Stimulated activated CD4-positive, alpha-beta T cell treated with anti-CD3 and anti-CD28 coated beads, TNF-alpha, amount 100 ng/mL, for 4 hours (primary cell): ENCODE data around the gene MRAS.
"Not testable (repeated sequence)": the region's sequence is repeated elsewhere in the genome, so short reads cannot be mapped to it uniquely, and the experiment has no call there.

Source experiments
- DNase-seq, 3 experiments: peaks; one replicate each; pipeline ENCODE4 v3.0.0-alpha.2; 2020; ENCODE audit warnings: low read depth in 3 of 3

Gene MRAS

DNA sequence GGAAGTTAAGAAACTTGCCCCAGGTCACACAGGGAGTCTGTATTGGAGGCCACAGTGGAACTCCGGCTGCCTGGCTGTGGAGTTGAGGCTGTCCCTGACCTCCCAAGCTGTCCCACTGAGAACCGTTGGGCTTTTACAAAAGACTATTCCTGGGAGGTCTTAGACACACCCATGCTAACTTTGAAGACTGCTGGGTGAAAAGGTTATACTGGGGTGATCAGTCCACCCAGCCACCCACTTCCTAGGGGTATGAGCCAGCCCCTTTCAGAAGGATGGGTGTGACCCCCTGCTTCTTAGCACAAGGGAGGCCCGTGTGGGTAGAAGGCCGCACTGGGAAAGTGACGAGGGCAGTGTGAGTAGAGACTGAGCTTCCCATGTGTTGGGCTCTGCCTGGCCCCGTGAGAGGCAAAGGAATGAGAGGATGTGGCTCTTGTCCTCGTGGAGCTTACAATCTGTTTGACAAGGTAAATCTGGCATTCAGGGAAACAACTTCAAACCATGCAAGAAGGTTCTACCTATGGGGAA, 19.0 kb downstream of the MRAS start:
- no peak for DNase-seq

DNA sequence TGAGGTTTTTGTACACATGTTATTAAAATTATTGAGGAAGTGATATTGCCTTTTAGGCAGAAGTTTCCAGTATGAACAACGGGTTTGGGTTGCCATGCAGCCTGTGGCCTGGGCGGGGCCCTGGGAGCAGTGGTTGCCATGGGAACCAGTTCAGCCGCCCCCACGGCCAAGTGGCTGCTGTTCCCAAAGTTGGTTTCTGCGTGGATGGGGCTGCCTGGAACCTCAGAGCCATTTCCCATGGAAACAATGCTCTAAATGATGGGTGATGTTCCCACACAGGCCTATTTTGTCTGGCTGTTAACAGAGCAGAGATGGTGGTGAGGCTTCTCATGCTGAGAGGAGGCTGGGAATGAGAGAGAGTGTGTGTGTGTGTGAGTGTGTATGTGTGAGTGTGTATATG, 19.5 kb downstream of the MRAS start:
- no peak for DNase-seq

DNA sequence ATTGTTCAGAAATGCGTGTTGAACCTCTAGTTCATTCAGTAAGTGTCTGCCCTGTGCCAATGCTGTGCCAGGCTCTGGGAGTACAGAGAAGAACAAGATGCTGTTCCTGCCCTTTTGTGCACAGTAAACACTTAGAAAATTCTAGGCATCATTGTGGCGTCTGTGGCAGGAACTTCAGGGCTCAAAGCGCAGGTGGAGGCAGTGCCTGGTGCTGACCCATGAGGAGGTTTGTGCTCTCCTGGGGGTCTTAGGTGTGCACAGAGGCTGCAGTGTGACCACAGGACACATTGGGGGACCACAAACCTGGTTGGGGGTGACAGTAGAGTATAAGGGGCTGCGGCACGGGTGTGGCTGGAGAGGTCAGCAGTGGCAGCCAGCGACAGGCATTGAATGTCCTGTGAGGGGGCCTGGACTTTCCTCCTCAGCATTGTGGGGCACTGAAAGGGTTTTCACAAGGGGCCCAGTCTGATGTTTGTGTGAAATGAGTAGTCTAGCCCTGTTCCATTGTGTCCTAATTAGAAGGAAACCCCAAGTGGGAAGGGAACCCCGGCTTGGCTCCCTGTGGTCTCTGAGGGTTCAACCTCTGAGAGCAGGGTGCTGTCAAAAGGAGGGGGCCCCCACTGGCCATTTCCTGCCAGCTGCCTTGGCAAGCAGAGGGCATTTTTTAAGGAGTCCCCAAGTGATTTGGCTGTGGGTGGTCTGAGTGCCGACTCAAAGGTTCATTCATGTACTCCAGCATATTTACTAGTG, 20.9 kb downstream of the MRAS start:
- DNase-seq = no peak

DNA sequence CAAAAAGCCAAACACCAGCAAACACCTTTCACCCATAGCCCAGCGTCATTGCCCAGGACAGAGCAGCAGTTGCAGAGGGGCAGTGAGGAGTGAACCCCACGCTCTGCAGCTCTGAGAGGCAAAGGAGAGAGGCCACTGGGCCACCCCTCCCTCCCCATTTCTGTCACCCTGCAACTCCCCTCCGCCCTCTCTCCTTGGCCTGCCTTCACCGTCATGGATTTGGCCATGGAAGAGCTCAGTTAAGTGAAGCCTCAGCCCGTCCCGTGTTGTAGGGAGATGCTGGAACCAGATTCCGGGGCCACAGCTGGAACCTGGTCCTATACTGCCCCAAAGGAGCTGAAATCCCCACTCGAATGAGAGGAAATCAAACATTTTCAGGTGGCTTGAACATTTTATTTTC, 21.9 kb downstream of the MRAS start:
- DNase-seq = no peak

DNA sequence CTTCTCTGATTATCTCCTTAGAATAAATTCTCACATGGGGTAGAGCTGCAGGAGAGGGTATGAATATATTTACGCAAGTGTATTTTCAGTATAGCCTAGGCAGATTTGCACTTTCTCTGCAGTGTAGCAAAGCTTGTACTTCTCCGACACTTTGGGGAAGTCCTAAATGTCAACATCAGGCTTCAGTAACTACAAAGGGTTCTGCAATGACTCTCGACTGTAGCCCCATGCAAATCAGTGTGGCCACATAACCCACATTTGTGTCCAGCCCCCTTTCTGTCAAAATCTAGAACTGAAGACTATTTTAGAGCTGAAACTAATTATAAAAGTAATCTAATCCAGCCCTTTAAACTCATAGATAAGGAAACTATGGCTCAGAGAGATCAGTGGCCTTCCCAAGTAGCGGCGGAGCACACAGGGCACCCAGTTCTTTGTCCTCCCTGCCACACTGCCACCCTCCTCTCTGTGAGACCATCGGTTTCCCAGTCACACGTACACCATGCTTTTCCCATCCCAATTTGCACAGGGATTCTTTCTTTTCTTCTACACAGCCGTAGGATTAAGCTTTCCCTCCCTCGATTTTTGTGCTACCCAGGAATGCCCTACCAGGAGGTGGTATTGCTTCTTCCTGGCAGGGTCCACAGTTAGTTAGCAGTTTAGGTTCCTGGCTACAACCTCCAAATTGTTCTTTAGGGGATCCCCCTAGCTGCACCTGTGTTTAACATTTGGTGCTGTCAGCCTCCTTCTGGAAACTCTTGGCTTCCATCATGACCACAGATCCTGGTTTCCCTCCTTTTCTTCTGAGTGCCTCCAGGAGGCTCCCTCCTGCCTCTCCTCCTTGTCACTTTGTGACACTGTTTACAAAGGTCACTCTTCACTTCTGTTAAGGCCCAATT, 22.9 kb downstream of the MRAS start:
- DNase-seq = no peak

DNA sequence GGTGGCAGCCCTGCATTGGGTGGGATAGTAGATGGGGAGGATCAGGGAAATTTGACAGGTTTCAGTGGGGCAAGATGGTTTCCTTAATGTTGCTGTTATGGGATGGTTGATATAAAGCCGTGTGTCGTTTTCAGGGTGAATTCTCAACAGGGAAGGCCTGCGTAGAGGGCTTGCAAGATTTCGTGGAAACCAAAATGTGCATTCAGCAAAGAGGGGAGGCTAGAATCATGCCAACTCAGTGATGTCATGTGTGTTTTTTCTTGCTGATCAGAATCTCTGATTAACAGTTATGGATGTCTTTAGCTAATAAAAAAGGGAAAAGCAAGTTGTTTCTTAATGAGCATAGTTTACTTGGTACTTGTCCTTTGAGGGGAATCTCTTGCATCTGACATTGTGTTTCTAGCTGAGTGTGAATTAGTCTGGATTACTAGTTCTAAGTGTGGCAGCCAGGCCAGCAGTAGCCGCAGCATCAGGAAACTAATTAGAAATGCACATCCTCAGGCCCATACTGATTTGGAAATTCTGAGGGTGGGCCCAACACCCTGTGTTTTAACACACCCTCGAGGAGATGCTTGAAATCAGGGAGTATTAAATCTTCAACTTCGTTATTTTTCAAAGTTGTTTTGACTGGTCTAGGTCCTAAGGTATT, 24.8 kb downstream of the MRAS start:
- DNase-seq = no peak

DNA sequence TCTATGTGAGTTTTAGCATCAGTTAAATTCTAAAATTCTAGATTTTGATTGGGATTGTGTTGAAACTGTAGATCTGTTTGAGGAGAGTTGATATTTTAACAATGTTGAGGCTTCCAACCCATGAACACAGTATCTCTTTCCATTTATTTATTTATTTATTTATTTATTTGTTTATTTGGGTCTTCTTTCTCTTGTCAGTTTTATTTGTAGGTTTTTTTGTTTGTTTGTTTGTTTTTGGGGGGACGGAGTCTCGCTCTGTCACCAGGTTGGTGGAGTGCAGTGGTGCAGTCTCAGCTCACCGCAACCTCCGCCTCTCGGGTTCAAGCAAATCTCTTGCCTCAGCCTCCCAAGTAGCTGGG, 25.3 kb downstream of the MRAS start:
- DNase-seq = no peak

DNA sequence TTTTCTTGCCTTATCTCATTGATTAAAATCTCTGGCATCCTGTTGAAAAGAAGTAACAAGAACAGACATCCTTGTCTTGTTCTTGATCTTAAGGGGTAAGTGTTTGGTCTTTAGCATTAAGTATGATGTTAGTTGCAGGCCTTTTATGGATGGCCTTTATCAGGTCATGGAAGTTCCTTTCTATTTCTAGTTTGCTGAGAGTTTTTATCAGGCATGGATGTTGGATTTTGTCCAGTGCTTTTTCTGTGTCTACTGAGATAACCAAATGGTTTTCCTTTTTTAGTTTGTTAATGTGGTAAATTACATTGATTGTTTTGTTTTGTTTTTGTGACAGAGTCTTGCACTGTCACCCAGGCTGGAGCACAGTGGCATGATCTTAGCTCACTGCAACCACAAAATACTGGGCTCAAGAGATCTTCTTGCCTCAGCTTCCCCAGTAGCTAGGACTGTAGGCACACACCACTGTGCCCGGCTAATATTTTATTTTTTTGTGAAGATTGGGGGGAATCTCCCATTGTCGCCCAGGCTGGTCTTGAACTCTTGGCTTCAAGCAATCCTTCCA, 26.3 kb downstream of the MRAS start:
- DNase-seq = no peak

DNA sequence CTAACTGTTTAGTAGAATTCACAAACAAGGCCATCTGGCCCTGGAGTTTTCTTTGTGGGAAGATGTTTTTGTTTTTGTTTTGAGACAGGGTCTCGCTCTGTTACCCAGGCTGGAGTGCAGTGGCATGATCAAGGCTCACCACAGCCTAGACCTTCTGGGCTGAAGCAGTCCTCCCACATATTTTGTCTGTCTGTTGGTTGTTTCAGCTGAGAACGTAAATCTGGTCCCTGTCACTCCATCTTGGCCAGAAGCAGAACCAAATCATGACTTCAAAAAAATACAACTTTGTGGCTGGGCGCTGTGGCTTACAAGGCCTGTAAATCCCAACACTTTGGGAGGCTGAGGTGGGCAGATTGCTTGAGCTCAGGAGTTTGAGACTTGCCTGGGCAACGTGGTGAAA, 27.1 kb downstream of the MRAS start:
- DNase-seq = no peak

DNA sequence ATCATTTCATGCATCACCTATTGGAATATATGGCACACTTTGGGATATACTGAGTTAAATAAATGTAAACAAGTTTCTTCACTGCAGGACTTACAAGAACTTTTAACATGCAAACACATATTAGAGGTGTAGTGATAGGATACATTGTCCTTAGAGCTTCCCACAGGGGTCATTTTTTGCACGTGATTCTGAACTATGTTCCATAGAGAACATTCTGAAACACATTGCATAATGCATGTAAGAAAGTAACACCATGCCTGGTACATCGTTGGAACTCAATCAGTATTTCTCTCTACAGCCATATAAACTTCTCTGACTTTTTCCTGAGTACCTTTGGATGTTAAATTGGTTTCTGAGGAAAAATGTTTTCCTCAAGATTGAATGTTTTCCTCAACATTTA, 28.3 kb downstream of the MRAS start:
- DNase-seq = no peak

DNA sequence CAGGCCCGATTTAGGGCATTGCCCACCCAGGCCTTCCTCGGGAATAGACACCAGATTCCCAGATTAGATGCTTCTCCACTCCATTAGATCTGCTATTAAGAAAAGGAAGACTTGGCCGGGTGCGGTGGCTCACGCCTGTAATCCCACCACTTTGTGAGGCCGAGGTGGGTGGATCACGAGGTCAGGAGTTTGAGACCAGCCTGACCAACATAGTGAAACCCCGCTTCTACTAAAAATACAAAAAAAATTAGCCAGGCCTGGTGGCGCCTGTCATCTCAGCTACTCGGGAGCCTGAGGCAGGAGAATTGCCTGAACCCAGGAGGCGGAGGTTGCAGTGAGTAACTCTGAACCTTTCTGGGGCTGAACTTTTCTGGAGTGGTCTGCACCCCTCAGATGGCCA, 28.8 kb downstream of the MRAS start:
- not testable (repeated sequence) for DNase-seq

DNA sequence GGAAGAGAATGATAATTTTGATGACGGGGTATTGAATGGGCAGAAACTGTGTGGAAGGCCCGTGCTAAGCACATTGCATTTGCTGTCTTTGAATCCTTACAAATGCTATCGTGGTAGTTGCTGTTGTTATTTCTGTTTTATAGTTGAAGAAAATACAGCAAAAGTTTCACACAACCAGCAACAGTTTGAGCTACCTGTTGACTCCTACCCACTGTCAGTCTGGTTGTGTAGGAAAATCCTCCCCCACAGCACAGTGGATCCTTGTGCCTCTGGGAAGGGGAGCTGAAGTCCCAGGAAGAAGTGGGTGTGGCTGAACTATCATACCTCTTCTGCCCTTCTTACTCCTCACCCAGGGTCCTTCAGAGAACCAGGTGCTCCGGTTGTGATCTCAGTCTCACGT, 29.4 kb downstream of the MRAS start:
- DNase-seq = no peak

DNA sequence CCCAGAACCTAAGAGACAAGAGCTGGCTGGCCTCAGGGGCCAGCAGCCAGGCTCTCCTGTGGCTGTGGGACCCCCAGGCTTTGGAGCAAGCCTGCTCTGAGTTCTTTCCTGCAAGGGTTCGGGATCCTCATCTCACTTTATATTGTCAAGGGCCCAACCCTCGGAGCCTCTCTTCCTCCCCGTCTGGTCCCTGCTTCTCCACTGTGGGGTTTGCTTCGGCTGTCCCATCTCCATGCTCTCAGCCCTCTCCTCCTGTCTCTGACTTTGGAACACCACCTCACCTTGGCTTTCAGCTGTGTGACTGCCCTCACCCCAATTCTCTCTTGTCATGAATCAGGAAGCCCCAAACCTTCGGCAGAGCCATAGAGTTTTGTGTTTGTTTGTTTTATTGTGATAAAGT, 30.0 kb downstream of the MRAS start:
- DNase-seq = no peak

DNA sequence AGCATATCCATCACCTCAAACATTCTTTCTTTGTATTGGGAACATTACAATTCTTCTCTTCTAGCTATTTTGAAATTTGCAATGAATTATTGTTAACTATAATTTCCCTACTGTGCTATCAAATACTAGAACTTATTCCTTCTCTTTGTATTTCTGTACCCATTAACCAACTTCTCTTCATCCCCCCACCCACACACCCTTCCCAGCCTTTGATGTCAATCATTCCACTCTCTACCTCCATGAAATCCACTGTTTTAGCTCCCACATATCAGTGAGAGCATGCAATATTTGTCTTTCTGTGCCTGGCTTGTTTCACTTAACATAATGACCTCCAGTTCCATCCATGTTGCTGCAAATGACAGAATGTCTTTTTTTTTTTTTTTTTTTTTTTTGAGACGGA, 30.6 kb downstream of the MRAS start:
- no peak for DNase-seq

DNA sequence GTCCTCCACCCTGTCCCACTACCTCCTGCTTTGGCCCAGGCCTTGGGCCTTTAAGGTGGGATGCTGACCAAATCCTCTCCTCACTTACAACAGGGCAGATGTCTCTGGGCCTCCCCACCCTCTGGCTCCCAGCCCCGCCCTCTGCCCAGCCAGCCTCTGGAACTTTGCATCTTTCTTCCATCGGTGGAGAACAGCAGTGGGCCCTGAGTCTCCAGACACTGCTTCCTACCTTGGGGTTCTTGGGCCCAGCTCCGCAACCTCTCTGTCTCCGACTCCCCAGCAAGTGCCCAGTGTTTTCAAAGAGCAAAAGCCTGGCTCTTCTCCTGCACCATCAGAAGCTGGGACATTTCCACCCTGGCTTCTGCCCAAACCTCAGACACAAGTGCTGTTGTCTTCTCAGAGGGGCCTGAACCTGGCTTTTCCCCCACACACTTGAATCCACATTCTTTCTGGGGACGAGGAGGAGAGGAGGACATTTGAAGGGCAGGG, 33.1 kb downstream of the MRAS start:
- DNase-seq = no peak

DNA sequence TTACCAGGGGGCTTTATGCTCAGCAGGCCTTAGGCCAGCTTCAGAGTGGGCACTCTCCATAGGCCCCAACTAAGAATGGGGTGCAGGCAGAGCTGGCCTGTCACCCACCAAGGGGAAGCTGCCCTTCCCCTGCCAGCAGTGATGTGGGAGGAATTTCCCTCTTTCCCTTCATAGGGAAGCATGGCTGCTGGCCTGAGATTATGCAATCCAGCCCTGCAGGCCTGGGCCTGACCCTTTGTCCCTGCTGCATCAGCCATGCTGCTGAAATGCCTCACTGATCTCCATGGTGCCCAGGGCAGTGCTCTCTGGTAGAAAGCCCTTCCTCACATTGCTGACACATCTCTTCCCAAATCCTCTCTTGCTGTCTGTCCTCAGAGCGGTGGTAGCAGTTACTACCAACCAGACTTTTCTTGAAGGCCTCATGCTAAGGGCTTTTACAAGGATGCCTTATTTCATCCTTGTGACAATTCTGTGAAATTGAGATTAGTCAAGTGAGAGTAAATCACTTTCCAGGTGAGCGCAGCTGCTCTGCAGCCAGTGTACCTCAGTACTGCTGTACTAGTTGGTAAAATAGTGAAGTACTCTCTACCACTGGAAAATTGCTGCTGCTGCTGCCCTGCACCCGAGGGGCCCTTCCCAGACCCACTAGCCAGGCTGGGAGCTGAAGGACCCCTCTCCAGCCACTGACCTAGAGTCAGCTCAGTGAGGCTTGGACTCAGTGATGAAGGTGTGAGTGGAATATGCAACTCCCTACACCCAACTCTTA, 33.8 kb downstream of the MRAS start:
- no peak for DNase-seq

DNA sequence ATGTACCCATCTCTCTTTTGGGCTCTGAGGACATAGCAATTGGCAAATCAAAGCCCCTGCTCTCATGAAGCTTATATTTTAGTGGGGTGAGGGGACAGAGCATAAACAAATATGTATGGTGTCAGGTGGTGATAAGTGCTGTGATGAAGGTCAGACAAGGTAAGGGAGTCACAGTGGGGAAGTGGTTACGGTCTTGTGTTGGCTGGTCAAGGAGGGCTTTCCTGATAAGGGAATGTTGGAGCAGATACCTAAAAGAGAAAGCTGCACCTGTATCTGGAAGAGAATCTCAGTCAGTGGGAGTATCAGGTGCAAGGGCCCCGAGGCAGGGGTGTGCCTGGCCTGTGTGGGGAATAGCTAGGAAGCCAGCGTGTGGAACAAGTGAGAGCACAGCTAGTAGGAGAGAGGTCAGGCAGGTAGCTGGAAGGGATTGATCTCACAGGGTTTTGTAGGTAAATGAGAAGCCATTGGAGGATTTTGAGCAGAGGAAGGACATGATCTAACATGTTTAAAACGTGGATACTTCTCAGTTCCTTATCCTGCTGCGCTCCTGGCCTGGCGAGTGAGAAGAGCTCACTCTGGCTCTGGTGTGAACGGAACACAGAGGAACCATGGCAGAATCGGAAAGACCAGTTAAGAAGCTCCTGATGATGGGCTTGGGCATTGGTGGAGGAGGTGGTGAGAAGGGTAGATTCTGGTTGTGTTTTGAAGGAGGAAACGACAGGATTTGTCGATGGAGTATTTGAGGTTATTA, 35.5 kb downstream of the MRAS start:
- no peak for DNase-seq

DNA sequence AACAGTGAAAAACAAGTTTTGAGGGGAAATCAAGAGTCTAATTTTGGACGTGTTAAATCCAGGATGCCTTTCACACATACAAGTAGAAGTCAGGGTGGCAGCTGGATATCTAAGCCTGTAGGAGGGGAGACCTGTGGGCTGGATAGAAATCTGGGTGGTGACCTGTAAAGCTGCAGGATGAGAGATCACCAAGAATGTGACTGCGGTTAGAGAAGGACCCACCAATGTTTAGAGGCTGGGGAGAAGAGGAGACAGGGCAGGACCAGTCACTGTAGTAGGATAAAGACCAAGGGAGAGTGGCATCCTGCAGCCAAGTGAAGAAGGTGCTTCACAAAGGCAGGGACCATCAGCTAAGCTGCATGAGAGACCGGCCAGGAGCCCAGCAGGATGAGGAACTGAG, 36.2 kb downstream of the MRAS start:
- DNase-seq = no peak

DNA sequence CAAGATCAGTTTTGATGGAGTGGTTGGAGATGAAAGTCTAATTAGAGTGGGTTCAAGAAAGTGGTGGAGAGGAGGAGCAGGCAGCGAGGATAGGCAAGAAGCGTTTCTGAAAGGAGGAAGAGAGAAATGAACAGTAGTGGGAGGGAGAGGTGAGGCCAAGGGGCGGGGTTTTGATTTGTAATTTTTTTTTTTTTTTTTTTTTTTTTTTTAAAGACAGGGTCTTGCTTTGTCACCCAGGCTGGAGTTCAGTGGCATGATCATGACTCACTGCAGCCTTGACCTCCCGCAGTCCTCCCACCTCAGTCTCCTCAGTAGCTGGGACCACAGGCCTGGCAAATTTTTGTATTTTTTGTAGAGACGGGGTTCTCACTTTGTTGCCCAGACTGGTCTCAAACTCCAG, 36.6 kb downstream of the MRAS start:
- DNase-seq = no peak

DNA sequence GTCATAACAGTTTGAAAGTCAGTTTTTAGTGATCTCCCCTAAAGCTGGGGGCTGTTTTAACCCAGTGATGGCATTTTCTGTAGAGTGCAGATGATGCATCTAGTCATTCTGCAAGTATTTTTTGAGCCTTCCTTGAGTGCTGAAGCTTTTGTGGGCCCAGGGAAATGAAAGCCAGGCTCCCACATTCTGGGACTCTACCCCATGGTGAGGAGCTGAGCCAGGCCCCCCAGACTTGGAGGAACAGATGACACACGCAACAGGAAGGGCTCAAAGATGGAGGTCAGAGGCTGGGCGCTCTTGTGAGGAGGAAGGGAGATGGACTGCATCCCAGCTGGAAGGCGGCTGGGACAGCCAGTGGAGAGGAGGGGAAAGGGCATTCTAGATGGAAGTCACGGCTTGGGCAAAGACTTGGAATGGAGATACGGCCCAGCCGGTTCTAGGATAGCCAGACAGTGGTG, 40.8 kb downstream of the MRAS start:
- no peak for DNase-seq
